Stimulated activated CD4-positive, alpha-beta T cell treated with anti-CD3 and anti-CD28 coated beads, Interleukin-15, amount 100 ng/mL, for 24 hours (primary cell): Measurements from ENCODE around the gene SLC10A6.
"Not testable (repeated sequence)": the region's sequence is repeated elsewhere in the genome, so short reads cannot be mapped to it uniquely, and the experiment has no call there.

Experiments
- DNase-seq: peaks from one replicate; pipeline ENCODE4 v3.0.0-alpha.2; 2020

Gene SLC10A6

GRCh38 chr4:86848732-86849619 lies at the start of gene SLC10A6:
Gene SLC10A6 (minus strand): TSS chr4:86849384. CDS start chr4:86849115, 269 bp downstream.
- DNase-seq = no peak

DNA sequence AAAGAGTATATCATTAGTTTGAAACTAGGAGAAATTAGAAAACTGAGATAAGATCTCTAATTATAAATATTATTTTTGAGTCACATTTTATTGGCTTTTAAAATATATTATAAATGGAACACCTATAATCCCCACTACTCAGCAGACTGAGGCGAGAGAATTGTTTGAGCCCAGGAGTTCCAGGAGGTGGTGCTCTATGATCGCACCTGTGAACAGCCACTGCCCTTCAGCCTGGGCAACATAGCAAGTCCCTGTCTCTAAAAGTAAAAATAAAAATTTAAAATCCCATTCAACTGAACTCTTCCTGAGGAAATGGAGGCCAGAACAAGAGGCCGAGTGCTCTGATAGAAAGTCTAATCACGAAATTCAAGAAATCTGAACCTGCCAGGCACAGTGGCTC lies 49.4 kb upstream of the SLC10A6 start:
- DNase-seq = no peak

GRCh38 chr4:86896596-86896995 lies 47.4 kb upstream of the SLC10A6 start:
- no peak for DNase-seq

- DNase-seq = no peak
These were observed 46.7 kb upstream of the SLC10A6 start for GRCh38 chr4:86895692-86896488.

- no peak for DNase-seq
These were observed 45.3 kb upstream of the SLC10A6 start for GRCh38 chr4:86894455-86894854.

DNA sequence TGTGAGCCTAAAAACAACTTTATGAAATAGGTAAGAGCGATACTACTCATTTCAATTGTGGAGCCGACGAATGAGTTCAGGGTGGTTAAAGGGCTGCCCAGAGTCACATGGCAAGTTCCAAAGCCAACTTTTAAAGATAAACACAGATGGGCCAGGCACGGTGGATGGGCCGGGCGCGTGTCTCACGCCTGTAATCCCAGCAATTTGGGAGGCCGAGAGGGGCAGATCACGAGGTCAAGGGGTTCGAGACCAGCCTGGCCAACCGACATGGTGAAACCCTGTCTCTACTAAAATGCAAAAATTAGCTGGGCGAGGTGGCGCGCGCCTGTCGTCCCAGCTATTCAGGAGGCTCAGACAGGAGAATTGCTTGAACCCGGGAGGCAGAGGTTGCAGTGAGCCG lies 44.0 kb upstream of the SLC10A6 start:
- no peak for DNase-seq

- no peak for DNase-seq
These were observed 43.4 kb upstream of the SLC10A6 start for GRCh38 chr4:86892636-86892960.

- peak; percentile 65 for DNase-seq
These were observed 42.8 kb upstream of the SLC10A6 start, which contains the start of gene C4orf36 for GRCh38 chr4:86891762-86892635. Gene C4orf36 (minus strand): TSS chr4:86892422. CDS start chr4:86891520, 902 bp downstream.

DNA sequence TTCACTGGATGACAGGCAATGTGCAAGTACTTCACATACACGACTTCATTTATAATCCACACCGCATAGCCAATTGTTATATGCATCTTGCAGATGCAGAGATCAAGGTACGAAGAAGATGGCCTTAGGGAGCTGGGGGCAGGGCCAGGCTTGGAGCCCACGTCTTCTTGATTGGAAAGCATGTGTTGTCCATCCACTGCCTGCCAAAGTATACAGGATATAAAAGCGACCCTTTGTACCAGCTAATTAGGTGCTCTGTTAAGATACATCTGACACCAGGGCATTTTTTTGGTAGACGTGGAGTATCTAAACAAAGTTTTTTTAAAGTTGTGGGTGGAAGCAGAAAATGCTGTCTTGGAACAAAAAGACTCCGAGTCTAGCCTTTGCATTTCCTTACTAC lies 41.6 kb upstream of the SLC10A6 start:
- no peak for DNase-seq

GRCh38 chr4:86879641-86880040 lies 30.5 kb upstream of the SLC10A6 start:
- no peak for DNase-seq

- DNase-seq = no peak
These were observed 29.5 kb upstream of the SLC10A6 start for GRCh38 chr4:86878640-86879039.

DNA sequence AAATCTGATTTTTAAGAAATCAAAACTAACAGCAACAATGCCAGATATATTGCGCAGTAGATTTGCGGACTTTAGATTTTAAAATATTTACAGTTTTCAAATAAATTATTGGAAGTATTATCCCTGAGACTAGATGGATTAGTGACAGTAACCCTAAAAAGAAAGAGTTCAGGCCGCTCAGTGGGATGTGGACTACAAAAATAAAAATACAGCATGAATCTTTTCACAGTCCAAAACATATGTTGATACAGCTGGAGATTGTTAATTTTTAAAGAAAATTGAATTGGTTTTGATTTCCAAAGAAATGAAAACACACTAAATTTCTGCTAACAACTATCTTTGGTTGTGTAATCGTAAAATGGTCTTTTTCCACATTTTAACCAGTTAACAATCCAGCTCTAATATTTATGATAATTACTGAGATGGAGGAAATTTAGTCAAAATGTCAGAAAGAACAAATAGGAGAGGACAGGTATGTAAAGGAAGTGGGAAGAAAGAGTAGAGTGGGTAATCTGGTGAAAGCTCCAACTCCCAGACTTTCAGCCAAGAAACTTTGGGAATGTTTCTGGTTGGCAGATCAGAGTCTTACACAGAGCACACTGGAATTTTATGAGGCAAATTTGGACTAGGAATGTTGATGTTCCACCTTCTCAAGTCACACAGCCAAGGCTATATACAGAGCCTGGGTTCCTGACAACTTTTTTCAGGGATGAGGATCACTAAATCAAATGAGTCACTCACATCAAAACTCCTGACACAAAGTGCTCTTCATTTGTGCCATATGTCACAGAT lies 27.9 kb upstream of the SLC10A6 start:
- DNase-seq = no peak

- not testable (repeated sequence) for DNase-seq
These were observed 26.3 kb upstream of the SLC10A6 start for GRCh38 chr4:86875436-86875835.

GRCh38 chr4:86872135-86872534 lies 23.0 kb upstream of the SLC10A6 start:
- no peak for DNase-seq

DNA sequence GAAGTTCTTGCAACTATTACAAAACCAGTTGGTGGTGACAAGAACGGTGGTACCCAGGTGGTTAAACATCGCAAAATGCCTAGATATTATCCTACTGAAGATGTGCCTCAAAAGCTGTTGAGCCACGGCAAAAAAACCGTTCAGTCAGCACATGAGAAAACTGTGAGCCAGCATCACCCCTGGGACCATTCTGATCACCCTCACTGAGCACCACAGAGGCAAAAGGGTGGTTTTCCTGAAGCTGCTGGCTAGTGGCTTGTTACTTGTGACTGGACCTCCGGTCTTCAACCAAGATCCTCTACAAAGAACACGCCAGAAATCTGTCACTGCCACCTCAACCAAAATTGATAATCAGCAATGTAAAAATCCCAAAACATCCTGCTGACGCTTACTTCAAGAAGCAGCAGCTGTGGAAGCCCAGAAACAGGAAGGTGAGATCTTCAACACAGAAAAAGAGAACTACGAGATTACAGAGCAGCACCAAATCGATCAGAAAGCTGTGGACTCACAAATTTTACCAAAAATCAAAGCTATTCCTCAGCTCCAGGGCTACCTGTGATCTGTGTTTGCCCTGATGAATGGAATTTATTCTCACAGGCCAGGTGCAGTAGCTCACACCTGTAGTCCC lies 21.4 kb upstream of the SLC10A6 start:
- no peak for DNase-seq

DNA sequence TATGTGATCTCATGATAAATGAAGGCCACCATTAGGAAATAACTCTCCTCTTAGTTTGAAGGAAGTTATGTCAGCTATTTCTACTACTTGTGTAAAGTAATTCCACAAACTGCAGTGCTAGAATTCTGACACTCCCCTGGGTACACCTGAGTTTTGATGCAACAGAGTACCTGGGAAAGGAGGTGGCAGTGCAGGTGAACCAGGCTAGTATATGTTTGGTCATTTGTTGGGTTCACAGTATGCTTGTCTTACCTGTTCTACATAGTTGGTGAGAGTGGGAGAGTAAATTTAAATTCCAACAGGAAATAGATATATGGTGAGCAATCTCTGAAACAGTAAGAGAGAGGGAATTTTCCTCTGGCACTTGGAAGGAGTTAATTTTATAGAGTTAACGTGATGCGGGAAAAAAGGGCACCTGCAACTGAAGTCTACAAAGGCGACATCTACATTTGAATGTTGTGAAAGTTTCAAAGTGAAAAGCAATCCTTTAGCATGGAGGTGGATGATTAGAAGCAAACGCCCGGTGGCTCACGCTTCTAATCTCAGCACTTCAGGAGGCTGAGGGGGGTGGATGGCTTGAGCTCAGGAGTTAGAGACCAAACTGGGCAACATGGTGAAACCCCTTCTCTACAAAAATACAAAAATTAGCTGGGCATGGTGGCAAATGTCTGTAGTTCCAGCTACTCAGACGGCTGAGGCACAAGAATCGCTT lies 8.3 kb upstream of the SLC10A6 start:
- DNase-seq = no peak

DNA sequence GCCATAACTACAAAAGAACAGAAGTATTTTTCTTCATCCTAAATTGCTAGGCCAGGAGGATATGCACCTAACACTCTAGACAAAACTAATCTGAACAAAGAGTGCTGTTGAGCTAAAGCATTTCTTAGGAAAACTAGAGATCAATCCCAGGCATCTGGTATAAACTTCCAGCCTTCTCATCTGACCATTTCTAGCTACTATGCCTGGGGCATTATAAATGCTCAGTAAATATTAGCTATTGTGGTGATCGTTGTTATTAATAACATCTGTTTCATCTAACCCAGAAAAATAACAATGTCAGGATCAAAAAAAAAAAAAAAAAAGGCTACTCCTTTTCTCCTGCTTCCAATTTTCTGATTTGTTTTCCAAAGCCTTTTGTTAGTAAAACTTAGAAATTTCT lies 7.7 kb upstream of the SLC10A6 start:
- DNase-seq = no peak

DNA sequence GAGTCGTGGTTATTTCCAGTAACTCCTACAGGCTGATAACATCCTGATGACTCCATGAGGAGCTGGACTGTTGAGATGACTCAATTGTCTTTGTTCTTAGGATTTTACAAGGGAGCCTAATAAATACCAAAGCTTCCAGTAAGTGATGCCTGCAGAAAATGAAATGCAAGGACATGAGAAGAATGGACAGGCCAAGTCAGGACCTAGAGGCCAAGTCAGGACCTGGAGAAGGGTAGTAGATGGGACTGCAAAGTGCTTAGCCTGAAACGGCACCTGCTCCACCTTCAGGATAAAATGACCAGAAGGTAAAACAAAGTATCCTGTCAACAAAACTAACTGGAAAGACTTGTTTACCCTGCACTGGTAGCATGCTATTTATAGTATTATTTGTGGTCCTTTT lies 6.4 kb upstream of the SLC10A6 start:
- no peak for DNase-seq

- DNase-seq = no peak
These were observed 4.0 kb upstream of the SLC10A6 start for GRCh38 chr4:86853209-86853608.

GRCh38 chr4:86848136-86848535 lies 1.0 kb downstream of the SLC10A6 start:
- DNase-seq = no peak

GRCh38 chr4:86847571-86847970 lies 1.6 kb downstream of the SLC10A6 start:
- DNase-seq = no peak
